ENCODE measurements around the gene ULK2. TPM values are rescaled to one million over a fixed set of nuclear protein-coding genes. Genes with fewer than 3 reads are reported as not detected.
A peak's percentile ranks its signal among the peaks of the same experiment; 100 is the strongest.
"Not testable (repeated sequence)": the region's sequence is repeated elsewhere in the genome, so short reads cannot be mapped to it uniquely, and the experiment has no call there.

ULK2 gene
- total RNA-seq, 1 donor from 2014 or later, result 5.8 TPM

- peak; percentile 85 for ATAC-seq
Observed at GRCh38 chr17:19867079-19867328, 732 bp downstream of the ULK2 start.

DNA sequence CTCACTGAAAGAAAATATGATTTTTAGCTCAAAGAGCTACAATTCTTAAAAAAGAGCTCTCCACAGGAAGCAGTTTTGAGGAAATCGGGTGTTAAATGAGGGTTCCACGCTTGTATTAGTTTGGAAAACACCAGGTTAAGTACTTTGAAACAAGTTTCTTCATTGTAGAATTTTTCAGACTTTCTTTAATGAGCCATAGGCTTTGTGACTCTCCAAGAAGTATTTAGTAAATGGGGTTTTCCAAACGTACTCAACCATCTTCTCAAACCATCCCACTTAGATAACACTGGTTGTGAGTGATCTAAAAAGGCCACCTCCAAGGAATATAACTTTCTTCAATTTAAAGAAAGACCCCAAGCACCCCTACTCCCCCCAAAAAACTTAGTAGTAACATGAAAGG is 2.7 kb downstream of the ULK2 start:
- ATAC-seq (no peak), DNase-seq (ENCODE audit: low spot score) (no peak)

More at GRCh38 chr17:19867079-19867328, 732 bp downstream of the ULK2 start:
- peak; percentile 73 for DNase-seq (ENCODE audit: low spot score)

- ATAC-seq; DNase-seq (ENCODE audit: low spot score): not testable (repeated sequence)
Observed at GRCh38 chr17:19860647-19861177, 7.0 kb downstream of the ULK2 start.

GRCh38 chr17:19857640-19858039 is 10.1 kb downstream of the ULK2 start:
- ATAC-seq (no peak), DNase-seq (ENCODE audit: low spot score) (no peak)

- DNase-seq (ENCODE audit: low spot score) (no peak), ATAC-seq (no peak)
Observed at GRCh38 chr17:19833914-19834313, 33.8 kb downstream of the ULK2 start.

GRCh38 chr17:19830061-19830460 is 37.7 kb downstream of the ULK2 start:
- no peak for DNase-seq (ENCODE audit: low spot score)
- ATAC-seq, result no peak

- ATAC-seq (no peak), DNase-seq (ENCODE audit: low spot score) (no peak)
Observed at GRCh38 chr17:19812407-19812806, 55.3 kb downstream of the ULK2 start.

- DNase-seq (ENCODE audit: low spot score), result no peak
- no peak for ATAC-seq
Observed at GRCh38 chr17:19805006-19805405, 62.7 kb downstream of the ULK2 start.

DNA sequence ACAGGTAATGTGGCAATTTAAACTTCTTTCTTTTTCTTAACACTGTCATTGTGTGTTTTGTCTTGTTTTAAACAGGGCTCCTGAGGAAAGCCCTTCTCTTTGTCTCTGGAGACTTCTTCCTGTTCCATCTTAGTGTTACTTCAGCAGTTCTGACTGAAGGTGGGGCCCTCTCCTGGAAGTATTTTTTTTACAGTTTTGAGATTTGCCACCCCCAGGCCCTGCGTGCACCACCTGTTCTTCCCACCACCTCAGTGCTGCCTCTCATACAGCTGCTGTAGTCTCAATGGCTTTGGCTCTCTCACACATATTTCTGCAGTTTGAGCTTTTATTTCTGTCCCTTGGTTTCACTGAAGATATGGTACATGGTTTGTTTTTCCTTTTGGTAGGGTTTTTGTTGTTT is 67.2 kb downstream of the ULK2 start:
- ATAC-seq (no peak), DNase-seq (ENCODE audit: low spot score) (no peak)

DNA sequence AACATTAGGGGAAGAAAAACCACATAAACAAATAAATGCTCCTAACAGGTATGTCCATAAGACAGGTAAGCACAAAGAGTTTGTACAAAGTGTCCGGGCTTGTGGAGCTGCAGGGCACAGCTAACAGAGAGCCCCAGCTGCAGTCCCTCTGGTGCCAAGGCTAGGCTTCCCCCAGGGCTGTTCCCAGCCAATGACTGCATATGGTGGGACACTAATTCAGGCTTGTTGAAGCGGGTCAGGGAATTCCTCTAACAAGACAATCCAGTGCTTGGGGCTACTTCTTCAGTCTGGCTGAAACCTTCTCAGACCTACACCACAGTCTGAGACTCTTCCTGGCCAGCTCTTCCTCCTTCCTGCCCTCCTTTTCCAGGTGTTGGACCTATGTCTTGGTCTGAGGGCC is 67.9 kb downstream of the ULK2 start:
- DNase-seq (ENCODE audit: low spot score), result no peak
- no peak for ATAC-seq

- ATAC-seq, result no peak
- no peak for DNase-seq (ENCODE audit: low spot score)
Observed at GRCh38 chr17:19796457-19796856, 71.3 kb downstream of the ULK2 start.

DNA sequence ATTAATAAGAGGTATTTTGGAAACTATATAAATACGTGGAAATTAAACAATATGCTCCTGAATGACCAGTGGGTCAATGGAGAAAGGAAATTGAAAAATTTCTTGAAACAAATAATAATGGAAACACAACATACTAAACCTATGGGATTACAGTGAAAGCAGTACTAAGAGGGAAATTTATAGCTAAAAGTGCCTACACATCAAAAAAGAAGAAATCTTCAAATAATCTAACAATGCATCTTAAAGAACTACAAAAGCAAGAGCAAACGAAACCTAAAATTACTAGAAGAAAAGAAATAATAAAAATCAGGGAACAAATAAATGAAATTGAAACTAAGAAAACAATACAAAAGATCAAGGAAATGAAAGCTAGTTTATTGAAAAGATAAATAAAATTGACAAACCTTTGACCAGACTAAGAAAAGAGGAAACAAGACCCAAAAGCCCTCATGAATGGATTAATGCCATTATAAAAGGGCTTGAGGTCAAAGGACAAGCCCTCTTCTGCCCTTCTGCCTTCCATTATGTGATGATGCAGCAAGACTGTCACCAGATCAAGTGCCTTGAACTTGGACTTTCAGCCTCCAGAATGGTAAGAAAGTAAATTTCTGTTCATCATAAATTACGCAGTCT is 75.7 kb downstream of the ULK2 start:
- ATAC-seq, result no peak

GRCh38 chr17:19787733-19788357 is 79.9 kb downstream of the ULK2 start:
- ATAC-seq (peak; percentile 66), DNase-seq (ENCODE audit: low spot score) (no peak)

More for the DNA sequence above, 75.7 kb downstream of the ULK2 start:
- no peak for DNase-seq (ENCODE audit: low spot score)

GRCh38 chr17:19785854-19786253 is 81.9 kb downstream of the ULK2 start:
- ATAC-seq (no peak), DNase-seq (ENCODE audit: low spot score) (no peak)

- DNase-seq (ENCODE audit: low spot score), result no peak
- peak; percentile 22 for ATAC-seq
Observed at GRCh38 chr17:19781488-19782458, 86.0 kb downstream of the ULK2 start.

- DNase-seq (ENCODE audit: low spot score) (no peak), ATAC-seq (no peak)
Observed at GRCh38 chr17:19780846-19781245, 86.9 kb downstream of the ULK2 start.

DNA sequence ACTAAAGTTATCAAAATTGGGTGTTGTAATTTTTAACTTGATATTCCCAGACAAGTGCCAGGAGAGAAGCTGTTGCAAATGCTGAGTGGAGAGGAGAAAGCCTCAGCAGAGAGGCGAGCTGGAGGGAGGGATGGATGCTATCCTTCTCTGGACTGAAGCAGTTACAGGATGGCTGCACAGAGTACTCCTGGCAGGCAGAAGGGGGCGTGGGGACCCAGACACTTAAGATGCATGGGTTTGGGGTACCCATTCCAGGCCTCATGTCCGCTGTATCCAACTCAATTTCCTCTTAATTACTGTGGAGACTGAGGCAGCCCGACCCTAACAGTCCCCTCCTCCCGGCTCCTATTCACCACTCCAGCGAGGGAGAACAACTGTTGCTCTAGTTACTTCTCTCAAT is 94.2 kb downstream of the ULK2 start:
- DNase-seq (ENCODE audit: low spot score) (no peak), ATAC-seq (no peak)

GRCh38 chr17:19771971-19772630 is 95.6 kb downstream of the ULK2 start:
- no peak for DNase-seq (ENCODE audit: low spot score)
- ATAC-seq, result no peak

- ATAC-seq, result no peak
Observed at GRCh38 chr17:19770985-19771735, 96.6 kb downstream of the ULK2 start.

GRCh38 chr17:19769946-19770652 is 97.6 kb downstream of the ULK2 start:
- no peak for DNase-seq (ENCODE audit: low spot score)
- ATAC-seq, result no peak

More at GRCh38 chr17:19770985-19771735, 96.6 kb downstream of the ULK2 start:
- no peak for DNase-seq (ENCODE audit: low spot score)

All from left lobe of liver (tissue), 2 donors.